ENCODE results near the gene SEPHS2.

Gene SEPHS2

DNA sequence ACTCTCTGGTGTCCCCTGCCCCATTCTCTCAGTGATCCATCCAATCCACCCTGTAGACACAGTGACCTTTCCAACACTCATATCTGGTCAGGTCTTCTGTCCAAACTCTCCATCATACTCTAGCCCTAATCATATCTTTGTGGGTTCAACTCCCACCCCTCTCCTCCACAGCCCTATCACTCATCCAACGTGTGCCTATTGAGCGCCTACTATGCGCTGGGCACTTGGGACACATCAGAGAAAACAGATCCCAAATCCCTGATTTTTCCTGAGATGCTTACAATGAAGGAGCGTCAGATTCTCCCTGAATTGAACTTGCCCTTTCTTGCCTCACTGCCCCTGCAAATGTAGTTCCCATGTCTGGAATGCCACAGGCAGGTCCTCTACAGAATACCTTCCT lies 17.6 kb downstream of the SEPHS2 start:
- no peak for FAIRE-seq
- TF ChIP-seq, protein P1, sequence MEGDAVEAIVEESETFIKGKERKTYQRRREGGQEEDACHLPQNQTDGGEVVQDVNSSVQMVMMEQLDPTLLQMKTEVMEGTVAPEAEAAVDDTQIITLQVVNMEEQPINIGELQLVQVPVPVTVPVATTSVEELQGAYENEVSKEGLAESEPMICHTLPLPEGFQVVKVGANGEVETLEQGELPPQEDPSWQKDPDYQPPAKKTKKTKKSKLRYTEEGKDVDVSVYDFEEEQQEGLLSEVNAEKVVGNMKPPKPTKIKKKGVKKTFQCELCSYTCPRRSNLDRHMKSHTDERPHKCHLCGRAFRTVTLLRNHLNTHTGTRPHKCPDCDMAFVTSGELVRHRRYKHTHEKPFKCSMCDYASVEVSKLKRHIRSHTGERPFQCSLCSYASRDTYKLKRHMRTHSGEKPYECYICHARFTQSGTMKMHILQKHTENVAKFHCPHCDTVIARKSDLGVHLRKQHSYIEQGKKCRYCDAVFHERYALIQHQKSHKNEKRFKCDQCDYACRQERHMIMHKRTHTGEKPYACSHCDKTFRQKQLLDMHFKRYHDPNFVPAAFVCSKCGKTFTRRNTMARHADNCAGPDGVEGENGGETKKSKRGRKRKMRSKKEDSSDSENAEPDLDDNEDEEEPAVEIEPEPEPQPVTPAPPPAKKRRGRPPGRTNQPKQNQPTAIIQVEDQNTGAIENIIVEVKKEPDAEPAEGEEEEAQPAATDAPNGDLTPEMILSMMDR (IDR thresholded peaks at IDR 0.05; ENCODE audit: insufficient read depth, missing control alignments), result no peak
- no peak for DNase-seq (ENCODE audit: insufficient read length, low spot score)

DNA sequence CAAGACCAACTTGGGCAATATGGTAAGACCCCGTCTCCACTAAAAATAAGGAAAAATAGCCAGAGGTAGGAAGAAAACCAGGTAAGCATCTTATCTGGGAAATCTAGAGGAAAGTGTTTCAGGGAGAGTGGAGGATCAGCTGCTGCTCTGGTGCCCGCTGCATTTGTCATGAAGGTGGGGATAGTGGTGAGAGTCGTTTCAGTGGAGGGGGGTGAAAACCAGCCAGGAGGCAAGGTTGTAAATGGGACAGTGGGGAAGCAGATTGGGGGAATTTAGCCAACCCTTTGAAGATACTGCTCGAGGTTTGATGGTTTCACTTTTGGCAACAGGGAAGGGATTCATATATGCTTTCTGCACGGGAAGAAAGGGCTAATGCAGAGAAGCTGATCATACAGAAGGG lies 24.7 kb downstream of the SEPHS2 start:
- no peak for FAIRE-seq
- no peak for DNase-seq (ENCODE audit: insufficient read length, low spot score)
- TF ChIP-seq, protein P1 (IDR thresholded peaks at IDR 0.05; ENCODE audit: insufficient read depth, missing control alignments), result no peak

DNA sequence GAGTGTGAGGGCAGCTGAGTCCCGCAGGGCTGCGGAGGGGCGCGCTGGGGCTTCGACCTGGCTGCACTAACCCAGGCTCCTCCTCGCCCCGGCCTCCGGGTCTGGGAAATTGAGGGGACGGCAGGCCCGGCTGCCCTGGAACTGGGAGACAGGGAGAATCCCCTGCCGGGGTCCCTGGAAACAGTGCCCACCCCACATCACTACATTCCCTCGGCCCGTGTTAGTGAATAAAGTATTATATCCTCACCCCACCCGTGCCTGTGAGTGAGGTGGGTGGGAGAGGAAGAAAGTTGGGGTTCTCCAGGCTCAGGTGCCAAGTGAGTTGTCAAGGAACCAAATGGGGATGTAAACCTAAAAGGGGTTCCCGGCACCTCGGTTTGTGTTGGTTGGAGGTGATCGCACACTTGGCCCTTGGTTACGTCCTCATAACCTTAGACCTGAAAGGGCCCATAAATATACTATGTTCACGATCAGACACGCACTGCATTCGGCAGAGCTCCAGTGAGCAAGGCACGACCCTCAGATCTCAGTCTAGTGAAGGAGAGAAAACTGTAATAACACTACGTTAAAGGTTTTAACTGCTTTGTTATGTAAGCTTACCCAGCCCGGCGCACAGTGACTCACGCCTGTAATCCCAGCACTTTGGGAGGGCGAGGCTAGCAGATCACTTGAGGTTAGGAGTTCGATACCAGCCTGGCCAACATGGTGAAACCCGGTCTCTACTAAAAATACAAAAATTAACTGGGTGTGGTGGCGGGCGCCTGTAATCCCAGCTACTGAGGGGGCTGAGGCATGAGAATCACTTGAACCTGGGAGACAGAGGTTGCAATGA lies 27.1 kb downstream of the SEPHS2 start:
- no peak for DNase-seq (ENCODE audit: insufficient read length, low spot score)
- TF ChIP-seq, protein P1 (IDR thresholded peaks at IDR 0.05; ENCODE audit: insufficient read depth, missing control alignments), result no peak
- no peak for FAIRE-seq

DNA sequence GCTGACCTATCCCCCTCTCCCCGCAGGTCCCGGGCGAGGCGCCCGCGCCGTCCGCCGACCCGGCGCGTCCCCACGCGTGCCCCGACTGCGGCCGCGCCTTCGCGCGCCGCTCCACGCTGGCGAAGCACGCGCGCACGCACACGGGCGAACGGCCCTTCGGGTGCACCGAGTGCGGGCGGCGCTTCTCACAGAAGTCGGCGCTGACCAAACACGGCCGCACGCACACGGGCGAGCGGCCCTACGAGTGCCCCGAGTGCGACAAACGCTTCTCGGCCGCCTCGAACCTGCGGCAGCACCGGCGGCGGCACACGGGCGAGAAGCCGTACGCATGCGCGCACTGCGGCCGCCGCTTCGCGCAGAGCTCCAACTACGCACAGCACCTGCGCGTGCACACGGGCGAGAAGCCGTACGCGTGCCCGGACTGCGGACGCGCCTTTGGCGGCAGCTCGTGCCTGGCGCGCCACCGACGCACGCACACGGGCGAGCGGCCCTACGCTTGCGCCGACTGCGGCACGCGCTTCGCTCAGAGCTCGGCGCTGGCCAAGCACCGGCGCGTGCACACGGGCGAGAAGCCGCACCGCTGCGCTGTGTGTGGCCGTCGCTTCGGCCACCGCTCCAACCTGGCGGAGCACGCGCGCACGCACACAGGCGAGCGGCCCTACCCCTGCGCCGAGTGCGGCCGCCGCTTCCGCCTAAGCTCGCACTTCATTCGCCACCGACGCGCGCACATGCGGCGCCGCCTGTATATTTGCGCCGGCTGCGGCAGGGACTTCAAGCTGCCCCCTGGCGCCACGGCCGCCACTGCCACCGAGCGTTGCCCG lies 27.9 kb downstream of the SEPHS2 start:
- FAIRE-seq (no peak), DNase-seq (ENCODE audit: insufficient read length, low spot score) (no peak)
- TF ChIP-seq, protein P1 (IDR thresholded peaks at IDR 0.05; ENCODE audit: insufficient read depth, missing control alignments), result no peak

DNA sequence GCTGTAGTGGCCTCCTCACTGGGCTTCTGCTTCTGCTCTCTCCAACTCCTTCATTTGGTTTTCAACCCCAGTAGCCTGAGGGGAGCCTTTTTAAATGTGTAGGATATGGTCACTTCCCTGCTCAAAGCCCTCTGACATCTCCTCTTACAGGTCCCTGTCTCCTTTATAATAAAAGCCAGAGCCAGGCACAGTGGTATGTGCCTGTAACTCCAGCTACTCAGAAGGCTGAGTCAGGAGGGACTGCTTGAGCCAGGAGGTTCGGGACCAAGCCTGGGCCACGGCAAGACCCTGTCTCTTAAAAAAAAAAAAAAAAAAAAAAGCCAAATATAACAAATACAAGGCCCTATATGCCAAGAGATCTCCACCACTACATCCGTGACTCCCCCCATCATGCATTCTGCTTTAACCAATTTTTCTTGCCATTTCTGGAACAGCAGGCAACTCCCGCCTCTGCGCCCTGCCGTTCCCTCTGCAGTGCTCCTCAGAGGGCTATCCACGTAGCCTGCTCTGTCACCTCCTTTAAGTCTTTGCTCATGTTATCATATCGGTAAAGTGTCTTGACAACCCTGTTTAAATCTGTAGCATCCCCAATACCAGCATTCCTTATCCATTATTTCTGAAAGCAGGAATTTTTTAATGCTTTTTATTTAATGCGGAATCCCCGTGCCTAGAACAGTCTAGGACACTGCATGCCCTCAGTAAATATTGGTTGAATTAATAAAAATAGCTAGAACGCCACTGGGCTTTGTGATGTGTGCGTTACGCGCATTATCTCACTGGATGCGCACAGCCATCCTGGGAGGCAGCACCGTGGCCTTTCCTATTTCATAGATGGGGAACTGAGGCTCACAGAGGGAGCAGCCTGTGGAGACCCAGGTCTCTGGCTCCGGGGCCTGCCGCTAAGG lies 28.8 kb downstream of the SEPHS2 start:
- FAIRE-seq (no peak), DNase-seq (ENCODE audit: insufficient read length, low spot score) (no peak)
- TF ChIP-seq, protein P1 (IDR thresholded peaks at IDR 0.05; ENCODE audit: insufficient read depth, missing control alignments), result no peak

DNA sequence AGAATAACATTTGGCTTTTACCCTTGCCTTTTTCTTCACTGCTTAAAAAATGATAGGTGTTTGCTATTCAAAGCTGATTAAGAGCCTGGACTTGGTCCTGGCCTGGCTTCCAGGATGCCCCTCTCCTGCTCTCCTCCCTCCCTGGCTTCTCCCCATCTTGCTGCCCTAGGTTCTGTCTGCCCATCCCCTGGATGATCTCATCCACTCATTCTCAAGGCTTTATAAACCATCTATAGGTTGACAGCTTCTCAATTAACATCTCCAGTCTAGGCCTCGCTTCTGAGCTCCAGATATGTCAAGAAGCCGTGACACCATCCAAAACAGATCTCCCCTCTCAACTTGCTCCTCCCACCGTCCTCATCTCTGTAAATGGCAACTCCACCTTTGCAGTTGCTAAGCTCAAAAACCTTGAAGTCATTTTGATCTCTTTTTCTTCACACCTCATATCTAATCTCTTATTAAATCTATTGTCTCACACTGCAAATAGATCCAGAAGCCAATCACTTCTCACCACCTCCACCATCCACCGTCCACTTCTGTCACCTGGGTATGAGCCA lies 29.5 kb downstream of the SEPHS2 start:
- TF ChIP-seq, protein P1 (IDR thresholded peaks at IDR 0.05; ENCODE audit: insufficient read depth, missing control alignments), result no peak
- FAIRE-seq (no peak), DNase-seq (ENCODE audit: insufficient read length, low spot score) (no peak)

Measured in D721Med (cell line).